K562 treated with DMSO at 1 percent for 24 hours (cell line): Measurements from ENCODE around the gene RYR2. TPM values are rescaled to one million over a fixed set of nuclear protein-coding genes. Genes with fewer than 3 reads are reported as not detected.

Experiments used
- total RNA-seq: library from RNA; unstranded; fragments of 300-600 nt; gene quantifications from 2 replicates; pipeline ENCODE4 v1.2.3, GENCODE V29; 2022; ENCODE audit warnings: low read depth; ENCODE audit not compliant: insufficient read depth

Gene RYR2
- 0.06 and 0.38 TPM in 2 replicates for total RNA-seq

GRCh38 chr1:237041795-237042525, at the start of gene RYR2:
RYR2 (plus strand) TSS chr1:237042184; CDS start chr1:237042522, 338 bp downstream.

GRCh38 chr1:237004116-237004515, 37.9 kb upstream of the RYR2 start, which contains the start of gene MT1HL1:
MT1HL1 (minus strand) TSS chr1:237004441; CDS start chr1:237004372, 69 bp downstream.

Other genes with a start within 250 kb of the RYR2 start
- 8.1 and 9.0 TPM in 2 replicates for gene MTR, start 246.9 kb upstream of the RYR2 start, total RNA-seq
- not detected in 2 replicates for gene MT1HL1, start 37.7 kb upstream of the RYR2 start, total RNA-seq